Stomach (tissue), 9 donors: ENCODE results near the gene MGAT4B. TPM values are rescaled to one million over a fixed set of nuclear protein-coding genes. Genes with fewer than 3 reads are reported as not detected.

Source experiments
- DNase-seq, 2 donors: peaks; one replicate each; pipeline versions ENCODE4 v3.0.0 to v3.0.0-alpha.2; 2013 to 2019
- H3K27ac ChIP-seq, 5 donors: fragments of 200-600 bp in 4 of 5; sonication (generic) in 4 of 5; one replicate each; pipeline ENCODE4 v1.5.1; 2013 to 2019; ENCODE audit warnings: mild to moderate bottlenecking in 1 of 5, moderate library complexity in 1 of 5
- H3K27me3 ChIP-seq, 3 donors: fragments of 200-600 bp; sonication (generic); one replicate each; pipeline ENCODE4 v1.5.1; 2017 to 2019; ENCODE audit warnings: mixed run types in 1 of 3
- H3K36me3 ChIP-seq, 4 donors: fragments of 200-600 bp; sonication (generic); 1 replicate in 3 of 4; 2 replicates in 1 of 4; pipeline ENCODE4 v1.5.1; 2016 to 2019
- H3K4me1 ChIP-seq, 4 donors: fragments of 200-600 bp; sonication (generic); one replicate each; pipeline ENCODE4 v1.5.1; 2016 to 2019
- H3K4me3 ChIP-seq, 4 donors: fragments of 200-600 bp; sonication (generic) in 3 of 4; one replicate each; pipeline ENCODE4 v1.5.1; 2016 to 2019; ENCODE audit warnings: mild to moderate bottlenecking in 1 of 4
- H3K9me3 ChIP-seq, 4 donors: fragments of 200-600 bp; sonication (generic); one replicate each; pipeline ENCODE4 v1.5.1; 2016 to 2019
- EP300 ChIP-seq: sonication (generic); formaldehyde crosslinking; IDR thresholded peaks from one replicate; pipeline ENCODE4 v1.6.1; 2017; ENCODE audit warnings: antibody characterized with exemption
- POLR2A ChIP-seq, 4 donors: fragments of 450-650 bp; IDR thresholded peaks; one replicate each; pipeline ENCODE4 v1.6.1; 2016; ENCODE audit warnings: antibody characterized with exemption in 4 of 4, control low read depth in 2 of 4, mild to moderate bottlenecking in 1 of 4, moderate library complexity in 1 of 4
- POLR2AphosphoS5 ChIP-seq, 3 donors: sonication (generic); formaldehyde crosslinking; IDR thresholded peaks; one replicate each; pipeline ENCODE4 v1.6.1; 2016; ENCODE audit warnings: antibody characterized with exemption in 3 of 3
- WGBS, 5 donors: extraction: QIAGEN DNeasy Blood & Tissue Kit in 3 of 5; methylation state at CpG; one replicate each; pipeline versions ENCODE4 v1.1.5 to v1.1.7; 2013 to 2018; 5-methylcytosine and 5-hydroxymethylcytosine counted together
- intact Hi-C: fragments of 100-400 bp; cut with DNase I; formaldehyde crosslinking; loops from one replicate; pipeline ENCODE4 v1.15.1; 2023; ENCODE audit warnings: low total_unique reads
- polyA plus RNA-seq, 3 donors: library from polyadenylated mRNA; stranded (reverse); fragments of 200-250 nt; gene quantifications; one replicate each; pipeline ENCODE4 v1.2.3, GENCODE V29; 2013
- total RNA-seq, 5 donors: library from RNA; depleted of rRNA; stranded (reverse); fragments of >200 nt; gene quantifications; one replicate each; pipeline versions ENCODE4 v1.1.0 to v1.2.3, GENCODE V29; 2014 to 2016
- TF ChIP-seq, protein P1 (sequence below), 7 experiments: fragments of 450-650 bp in 4 of 7; fragments of 200-600 bp in 3 of 7; sonication (generic) in 3 of 7; IDR thresholded peaks; one replicate each; pipeline ENCODE4 v1.5.1; 2016 to 2019; ENCODE audit warnings: antibody characterized with exemption in 7 of 7, control low read depth in 2 of 7, mild to moderate bottlenecking in 1 of 7
- donor health status: healthy with polysubstance abuse.
- donor health status: Bipolar disorder and iron deficiency.
- donor health status: healthy.

Gene MGAT4B
- total and polyA plus RNA-seq, 8 donors: 85.0 to 617 (median 152) TPM

DNA sequence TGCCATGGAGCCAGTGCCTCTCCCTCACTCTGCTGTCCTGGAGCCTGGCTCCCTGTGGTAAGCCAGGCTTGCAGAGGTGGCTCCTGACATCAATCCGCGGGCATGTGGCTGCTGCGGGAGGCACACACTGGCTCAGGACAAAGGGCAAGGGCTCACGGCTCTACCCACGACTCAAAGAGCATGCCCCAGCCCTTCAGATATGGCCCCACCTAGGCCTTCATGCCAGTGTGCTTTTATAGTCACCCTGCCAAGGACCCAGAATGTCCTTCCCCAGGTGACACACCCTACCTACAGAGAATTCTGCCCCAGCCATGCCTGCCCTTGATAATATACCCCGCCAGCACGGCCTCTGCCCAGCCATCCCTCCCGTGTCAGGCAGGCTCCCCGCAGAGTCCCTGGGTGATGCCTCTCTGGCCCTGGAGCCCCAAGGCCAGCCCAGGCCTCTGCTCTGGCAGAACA, 1.6 kb downstream of the MGAT4B start:
- peak overlapping the region; percentile 94 to 99 (median 95) for H3K27ac ChIP-seq
- peak in 2 of 3 donors; percentile 63 to 68 for TF ChIP-seq POLR2AphosphoS5 (IDR thresholded peaks at IDR 0.05)
- TF ChIP-seq EP300: no peak
- no peak for TF ChIP-seq POLR2A (IDR thresholded peaks at IDR 0.05)
- H3K27me3 ChIP-seq: no peaks in the 10 kb centered on the region
- peak overlapping the region; percentile 78 to 96 (median 92) for H3K4me3 ChIP-seq
- H3K36me3 ChIP-seq: peaks cover 14 to 24% (median 19%) of the 10 kb centered on the region in 4 donors
- DNase-seq: peak; percentile 54 to 63
- intact Hi-C loops: no loop called here
- H3K4me1 ChIP-seq: peaks cover 54 to 65% (median 63%) of the 10 kb centered on the region in 4 donors
- H3K9me3 ChIP-seq: no peaks in the 10 kb centered on the region
- 28 to 54% (median 31%) methylated on average over 5 to 9 of the region's 9 CpGs for WGBS, 5 donors

DNA sequence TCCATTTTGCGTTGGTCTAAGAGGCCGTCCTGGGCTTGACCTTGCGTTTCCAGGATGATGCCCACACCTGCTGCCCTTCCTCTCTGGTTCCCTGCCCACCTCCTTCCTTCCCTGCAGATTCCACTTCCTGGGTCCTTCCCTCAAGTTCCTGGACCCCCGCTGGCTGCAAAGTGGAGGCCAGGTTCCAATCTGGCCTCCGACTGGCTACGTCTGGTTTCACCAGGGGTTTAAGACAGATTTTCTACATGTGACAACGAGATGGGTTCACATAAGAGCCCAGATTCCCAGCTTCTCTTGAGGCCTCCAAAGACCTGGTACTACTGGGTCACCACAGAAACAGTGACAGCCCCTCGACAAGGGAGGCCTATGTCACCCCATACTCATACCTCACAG, 2.1 kb downstream of the MGAT4B start:
- Histone ChIP-seq H3K4me3 (peak overlapping the region in 3 of 4 donors; percentile 92 to 96 (median 93)), H3K27ac (peak overlapping the region; percentile 94 to 99 (median 95)), H3K4me1 (peaks cover 54 to 65% (median 63%) of the 10 kb centered on the region in 4 donors), H3K9me3 (no peaks in the 10 kb centered on the region), H3K27me3 (no peaks in the 10 kb centered on the region), H3K36me3 (peaks cover 20 to 30% (median 24%) of the 10 kb centered on the region in 4 donors)
- TF ChIP-seq POLR2AphosphoS5 (IDR thresholded peaks at IDR 0.05) (no peak), EP300 (no peak), POLR2A (IDR thresholded peaks at IDR 0.05) (no peak)
- TF ChIP-seq, protein P1, sequence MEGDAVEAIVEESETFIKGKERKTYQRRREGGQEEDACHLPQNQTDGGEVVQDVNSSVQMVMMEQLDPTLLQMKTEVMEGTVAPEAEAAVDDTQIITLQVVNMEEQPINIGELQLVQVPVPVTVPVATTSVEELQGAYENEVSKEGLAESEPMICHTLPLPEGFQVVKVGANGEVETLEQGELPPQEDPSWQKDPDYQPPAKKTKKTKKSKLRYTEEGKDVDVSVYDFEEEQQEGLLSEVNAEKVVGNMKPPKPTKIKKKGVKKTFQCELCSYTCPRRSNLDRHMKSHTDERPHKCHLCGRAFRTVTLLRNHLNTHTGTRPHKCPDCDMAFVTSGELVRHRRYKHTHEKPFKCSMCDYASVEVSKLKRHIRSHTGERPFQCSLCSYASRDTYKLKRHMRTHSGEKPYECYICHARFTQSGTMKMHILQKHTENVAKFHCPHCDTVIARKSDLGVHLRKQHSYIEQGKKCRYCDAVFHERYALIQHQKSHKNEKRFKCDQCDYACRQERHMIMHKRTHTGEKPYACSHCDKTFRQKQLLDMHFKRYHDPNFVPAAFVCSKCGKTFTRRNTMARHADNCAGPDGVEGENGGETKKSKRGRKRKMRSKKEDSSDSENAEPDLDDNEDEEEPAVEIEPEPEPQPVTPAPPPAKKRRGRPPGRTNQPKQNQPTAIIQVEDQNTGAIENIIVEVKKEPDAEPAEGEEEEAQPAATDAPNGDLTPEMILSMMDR (IDR thresholded peaks at IDR 0.05): no peak
- whole genome bisulfite sequencing, 5 donors: 74 to 83% (median 80%) methylated on average over 8 of the region's 8 CpGs
- intact Hi-C loops: no loop called here
- peak in 1 of 2 donors; percentile 9 for DNase-seq

DNA sequence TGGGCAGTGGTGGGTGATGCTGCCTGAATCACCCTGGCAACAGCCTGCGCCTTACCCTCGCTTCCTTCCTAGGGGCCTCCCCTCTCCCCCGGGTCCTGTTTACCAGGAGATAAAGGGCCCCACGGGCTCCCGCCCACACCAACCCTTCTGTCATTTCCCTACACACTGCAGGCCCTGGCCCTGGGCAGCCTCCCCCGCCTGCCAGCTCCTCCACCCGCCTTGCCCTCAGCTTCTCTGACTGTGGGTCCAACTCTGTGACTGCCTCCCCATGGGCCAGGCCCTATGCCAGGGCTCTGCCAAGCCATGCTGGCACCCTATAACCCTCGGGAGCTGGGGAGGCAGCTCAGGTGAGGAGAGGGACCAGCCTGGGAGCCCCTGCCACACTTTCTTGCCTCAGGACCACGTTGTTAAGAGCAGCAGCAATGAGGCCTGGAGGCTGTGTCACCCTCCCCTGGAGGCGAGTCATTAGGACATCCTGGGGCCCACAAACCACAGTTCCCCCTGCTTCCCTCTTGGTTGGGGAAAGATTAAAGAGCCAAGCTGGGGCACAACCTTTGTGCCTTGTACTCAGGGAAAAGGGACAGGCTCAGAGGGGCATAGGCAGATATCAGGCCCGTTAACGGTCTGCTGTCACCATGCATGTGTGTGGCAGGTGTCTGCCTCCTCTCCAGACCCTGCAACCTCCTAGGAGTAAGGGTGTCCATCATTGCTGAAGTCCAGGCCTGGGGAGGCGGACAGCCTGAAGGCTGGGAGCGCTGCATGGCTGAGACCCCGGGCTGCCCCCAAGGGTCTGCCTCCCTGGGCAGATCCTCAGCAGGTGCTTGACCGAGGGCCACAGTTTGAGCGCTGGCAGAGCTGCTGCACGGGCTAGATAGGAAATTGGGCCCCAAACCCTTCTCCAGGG, 2.8 kb downstream of the MGAT4B start:
- peaks cover 54 to 65% (median 63%) of the 10 kb centered on the region in 4 donors for H3K4me1 ChIP-seq
- H3K27me3 ChIP-seq: no peaks in the 10 kb centered on the region
- no peaks in the 10 kb centered on the region for H3K9me3 ChIP-seq
- peak overlapping the region in 3 of 5 donors; percentile 94 to 99 (median 95) for H3K27ac ChIP-seq
- WGBS, 5 donors: 44 to 57% (median 53%) methylated on average over 17 to 18 of the region's 18 CpGs
- H3K4me3 ChIP-seq: peak overlapping the region in 2 of 4 donors; percentile 92 to 93
- peaks cover 26 to 36% (median 31%) of the 10 kb centered on the region in 4 donors for H3K36me3 ChIP-seq
- intact Hi-C loops: no loop called here
- TF ChIP-seq, protein P1 (IDR thresholded peaks at IDR 0.05): no peak
- TF ChIP-seq EP300: no peak
- TF ChIP-seq POLR2AphosphoS5 (IDR thresholded peaks at IDR 0.05): no peak
- no peak for TF ChIP-seq POLR2A (IDR thresholded peaks at IDR 0.05)
- peak in 1 of 2 donors; percentile 62 for DNase-seq

DNA sequence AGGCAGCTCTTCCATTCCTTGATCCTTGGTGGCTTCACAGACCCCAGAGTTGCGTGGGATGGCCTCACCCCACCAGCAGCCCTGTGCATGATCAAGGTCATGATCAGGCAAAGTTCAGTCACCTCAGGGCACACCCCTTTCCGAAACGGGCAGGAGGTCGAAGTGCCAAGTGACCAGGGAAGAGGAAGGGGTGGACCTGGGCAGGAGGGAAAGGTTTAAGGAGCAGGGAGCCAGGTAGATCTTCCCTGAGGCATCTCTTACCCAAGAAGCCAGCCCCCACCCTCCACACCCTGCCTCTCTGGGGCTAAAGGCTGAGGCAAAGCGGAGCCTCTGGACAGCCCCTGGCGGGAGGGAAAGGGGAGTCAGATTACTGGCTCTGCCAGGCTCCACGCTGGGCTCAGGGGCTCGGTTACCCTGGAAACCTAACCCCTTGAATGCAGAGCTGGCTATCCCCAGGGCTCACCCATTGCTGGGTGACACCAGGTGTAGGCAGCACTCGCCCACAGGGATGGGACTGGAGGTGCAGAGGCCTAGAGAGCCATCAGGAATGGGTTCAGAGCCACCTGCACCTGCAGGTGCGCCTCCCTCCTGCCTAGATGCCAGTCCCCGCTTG, 3.6 kb downstream of the MGAT4B start:
- no peaks in the 10 kb centered on the region for H3K9me3 ChIP-seq
- TF ChIP-seq, protein P1 (IDR thresholded peaks at IDR 0.05): no peak
- TF ChIP-seq POLR2A (IDR thresholded peaks at IDR 0.05) (no peak), POLR2AphosphoS5 (IDR thresholded peaks at IDR 0.05) (no peak)
- H3K27me3 ChIP-seq: no peaks in the 10 kb centered on the region
- H3K36me3 ChIP-seq: peaks cover 35 to 45% (median 39%) of the 10 kb centered on the region in 4 donors
- WGBS, 5 donors: 53 to 65% (median 58%) methylated on average over 7 to 11 of the region's 11 CpGs
- intact Hi-C loops: no loop called here
- H3K4me1 ChIP-seq: peaks cover 53 to 57% (median 56%) of the 10 kb centered on the region in 4 donors
- peak overlapping the region in 4 of 5 donors; percentile 0 to 99 (median 94) for H3K27ac ChIP-seq
- H3K4me3 ChIP-seq: peak overlapping the region in 1 of 4 donors; percentile 4
- peak in 1 of 2 donors; percentile 28 for DNase-seq
